K562 treated with DMSO at 1 percent for 24 hours (cell line): ENCODE data around the gene PCDHGC3. TPM values are rescaled to one million over a fixed set of nuclear protein-coding genes. Genes with fewer than 3 reads are reported as not detected.

ENCODE experiments used
- total RNA-seq: library from RNA; unstranded; fragments of 300-600 nt; gene quantifications from 2 replicates; pipeline ENCODE4 v1.2.3, GENCODE V29; 2022; ENCODE audit warnings: low read depth; ENCODE audit not compliant: insufficient read depth

The PCDHGC3 gene
- not detected in 2 replicates for total RNA-seq

DNA sequence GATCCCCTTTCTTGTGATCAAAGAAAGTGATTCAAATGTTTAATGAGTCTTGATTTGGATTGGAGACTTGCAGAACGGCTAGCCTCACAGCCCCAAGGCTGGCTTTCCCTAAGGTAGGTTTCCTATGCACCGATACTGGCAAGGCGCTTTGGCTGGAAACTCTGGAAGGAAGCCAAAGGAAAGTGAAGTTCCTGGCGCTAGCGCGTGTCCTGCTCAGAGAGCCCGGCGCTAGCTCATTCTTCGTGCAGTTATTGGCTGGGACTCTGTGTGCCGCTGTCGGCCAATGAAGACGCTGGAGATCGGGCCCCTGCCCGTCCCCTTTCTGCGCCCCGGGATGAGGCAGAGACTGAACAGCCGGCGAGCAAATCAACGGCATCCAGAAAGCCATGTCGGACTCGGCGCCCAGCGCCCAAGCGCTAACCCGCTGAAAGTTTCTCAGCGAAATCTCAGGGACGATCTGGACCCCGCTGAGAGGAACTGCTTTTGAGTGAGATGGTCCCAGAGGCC lies at the start of gene PCDHGC3:
Gene PCDHGC3 (plus strand): TSS at position 342 of the 507 bp plus-strand sequence. CDS start 151 bp downstream, at position 493.

GRCh38 chr5:141430332-141431113 lies 45.2 kb upstream of the PCDHGC3 start, which contains the start of gene PCDHGA12:
Gene PCDHGA12, plus strand, starts transcription at chr5:141430507. Its CDS starts 253 bp downstream, at chr5:141430760.

DNA sequence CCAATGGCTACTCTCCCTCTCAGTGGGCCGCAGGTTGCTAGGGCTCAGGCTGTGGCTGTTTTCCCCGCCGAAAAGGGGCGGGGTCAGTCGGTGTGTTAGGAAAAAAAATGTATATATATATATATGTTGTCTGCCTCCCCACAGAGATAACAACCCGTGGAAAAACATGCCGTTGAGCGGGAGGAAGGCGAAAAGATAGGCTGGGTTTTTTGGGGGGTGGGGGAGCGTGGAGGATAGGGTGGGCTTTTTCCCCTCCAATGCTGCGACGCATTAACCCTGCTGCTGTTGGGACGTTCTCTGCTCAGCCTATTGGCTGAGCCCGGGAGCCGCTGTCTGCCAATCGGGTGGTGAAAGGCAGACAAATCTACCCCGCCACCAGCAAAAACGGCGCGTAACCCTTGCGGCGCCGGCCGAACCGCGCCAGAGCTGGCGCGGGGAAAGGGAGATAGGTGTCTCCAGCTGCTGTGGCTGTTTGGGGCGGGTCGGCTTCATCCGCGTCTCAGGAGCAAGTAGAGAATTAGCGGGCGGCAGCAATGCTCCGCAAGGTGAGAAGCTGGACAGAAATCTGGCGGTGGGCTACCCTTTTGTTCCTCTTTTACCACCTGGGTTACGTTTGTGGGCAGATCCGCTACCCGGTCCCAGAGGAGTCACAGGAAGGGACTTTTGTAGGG lies 9.0 kb downstream of the PCDHGC3 start, which contains the start of gene PCDHGC4:
Gene PCDHGC4 (plus strand): TSS at position 390 of the 671 bp plus-strand sequence. CDS start 144 bp downstream, at position 534.

GRCh38 chr5:141488591-141489561 lies 13.1 kb downstream of the PCDHGC3 start, which contains the start of gene PCDHGC5:
Gene PCDHGC5, plus strand, starts transcription at chr5:141489081. Its CDS starts 160 bp downstream, at chr5:141489241.

Other genes with a start within 250 kb of the PCDHGC3 start
- 0.35 and 0.52 TPM in 2 replicates for gene PCDHB15, start 230.6 kb upstream of the PCDHGC3 start, total RNA-seq
- not detected in 2 replicates for gene SLC25A2, start 171.9 kb upstream of the PCDHGC3 start, total RNA-seq
- gene TAF7, start 155.2 kb upstream of the PCDHGC3 start, total RNA-seq, result 95.8 and 97.2 TPM in 2 replicates
- gene PCDHGA1, start 145.5 kb upstream of the PCDHGC3 start, total RNA-seq, result 0.16 and 0.29 TPM in 2 replicates
- gene PCDHGA2, start 137.2 kb upstream of the PCDHGC3 start, total RNA-seq, result 0.54 and 0.63 TPM in 2 replicates
- gene PCDHGA3, start 132.1 kb upstream of the PCDHGC3 start, total RNA-seq, result 0.50 and 0.89 TPM in 2 replicates
- 0.43 and 0.52 TPM in 2 replicates for gene PCDHGB1, start 125.9 kb upstream of the PCDHGC3 start, total RNA-seq
- 0.52 and 1.2 TPM in 2 replicates for gene PCDHGA4, start 120.9 kb upstream of the PCDHGC3 start, total RNA-seq
- gene PCDHGB2, start 116.0 kb upstream of the PCDHGC3 start, total RNA-seq, result 0.51 and 0.63 TPM in 2 replicates
- gene PCDHGA5, start 111.8 kb upstream of the PCDHGC3 start, total RNA-seq, result 0.22 and 0.44 TPM in 2 replicates
- gene PCDHGB3, start 105.7 kb upstream of the PCDHGC3 start, total RNA-seq, result 0.51 and 0.56 TPM in 2 replicates
- 0.27 and 0.39 TPM in 2 replicates for gene PCDHGA6, start 102.1 kb upstream of the PCDHGC3 start, total RNA-seq
- 0.37 TPM in 2 replicates for gene PCDHGA7, start 93.2 kb upstream of the PCDHGC3 start, total RNA-seq
- 0.12 and 0.16 TPM in 2 replicates for gene PCDHGB4, start 88.3 kb upstream of the PCDHGC3 start, total RNA-seq
- 0.43 and 0.49 TPM in 2 replicates for gene PCDHGA8, start 83.3 kb upstream of the PCDHGC3 start, total RNA-seq
- 0.42 and 0.75 TPM in 2 replicates for gene PCDHGB5, start 78.0 kb upstream of the PCDHGC3 start, total RNA-seq
- 0.17 TPM in 1 of 2 replicates, not detected in the other for gene PCDHGA9, start 73.2 kb upstream of the PCDHGC3 start, total RNA-seq
- 0.16 and 0.27 TPM in 2 replicates for gene PCDHGB6, start 67.9 kb upstream of the PCDHGC3 start, total RNA-seq
- gene PCDHGA10, start 63.0 kb upstream of the PCDHGC3 start, total RNA-seq, result 0.07 TPM in 1 of 2 replicates, not detected in the other
- gene PCDHGB7, start 58.3 kb upstream of the PCDHGC3 start, total RNA-seq, result not detected in 2 replicates
- gene PCDHGA11, start 54.9 kb upstream of the PCDHGC3 start, total RNA-seq, result 0.15 TPM in 1 of 2 replicates, not detected in the other
- 0.06 TPM in 1 of 2 replicates, not detected in the other for gene PCDHGA12, start 45.5 kb upstream of the PCDHGC3 start, total RNA-seq
- not detected in 2 replicates for gene PCDHGC4, start 9.1 kb downstream of the PCDHGC3 start, total RNA-seq
- not detected in 2 replicates for gene PCDHGC5, start 13.1 kb downstream of the PCDHGC3 start, total RNA-seq
- gene DIAPH1, start 143.0 kb downstream of the PCDHGC3 start, total RNA-seq, result 160 and 183 TPM in 2 replicates
- 111 and 114 TPM in 2 replicates for gene HDAC3, start 160.9 kb downstream of the PCDHGC3 start, total RNA-seq
- 9.6 and 9.8 TPM in 2 replicates for gene RELL2, start 161.0 kb downstream of the PCDHGC3 start, total RNA-seq
- gene FCHSD1, start 175.5 kb downstream of the PCDHGC3 start, total RNA-seq, result 18.0 and 19.8 TPM in 2 replicates
- 13.3 and 13.5 TPM in 2 replicates for gene ARAP3, start 206.3 kb downstream of the PCDHGC3 start, total RNA-seq